ENCODE results near the gene MGMT. TPM values are rescaled to one million over a fixed set of nuclear protein-coding genes. Genes with fewer than 3 reads are reported as not detected.

MGMT gene
- total RNA-seq, 2 donors from 2014 or later = 41.1 to 50.4 TPM

DNA sequence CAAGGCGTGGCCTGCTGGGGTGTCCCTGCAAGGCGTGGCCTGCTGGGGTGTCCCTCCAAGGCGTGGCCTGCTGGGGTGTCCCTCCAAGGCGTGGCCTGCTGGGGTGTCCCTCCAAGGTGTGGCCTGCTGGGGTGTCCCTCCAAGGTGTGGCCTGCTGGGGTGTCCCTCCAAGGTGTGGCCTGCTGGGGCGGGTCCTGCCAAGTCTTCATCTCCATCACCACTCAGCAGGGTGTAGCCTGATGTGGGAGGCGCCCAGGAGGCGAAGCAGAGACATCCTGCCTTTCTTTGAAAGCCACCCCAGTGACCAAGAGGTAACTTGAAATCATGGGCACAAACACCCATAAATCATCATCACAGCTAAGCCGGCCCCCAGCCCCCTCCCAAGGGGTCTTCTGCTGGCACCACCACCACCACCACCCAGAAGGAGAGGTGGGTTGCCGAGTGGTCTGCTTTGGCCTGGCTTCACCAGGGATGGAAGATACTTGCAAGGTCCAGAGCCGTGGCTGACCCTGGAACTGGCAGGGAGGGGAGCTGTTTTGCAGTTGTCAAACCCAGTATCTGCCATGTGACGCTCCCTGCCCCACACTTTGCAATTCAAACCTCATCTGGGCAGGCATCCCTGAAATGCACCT lies 306.4 kb downstream of the MGMT start:
- Histone ChIP-seq H3K27me3 (replicated peaks; ENCODE audit: insufficient read depth) (no peaks in the 10 kb centered on the region), H3K27ac (no peak overlapping the region), H3K4me3 (no peak overlapping the region), H3K9me3 (no peaks in the 10 kb centered on the region), H3K4me1 (replicated peaks) (no peaks in the 10 kb centered on the region), H3K36me3 (no peaks in the 10 kb centered on the region)
- WGBS = 85% methylated on average over 10 of the region's 11 CpGs
- TF ChIP-seq, protein P1, sequence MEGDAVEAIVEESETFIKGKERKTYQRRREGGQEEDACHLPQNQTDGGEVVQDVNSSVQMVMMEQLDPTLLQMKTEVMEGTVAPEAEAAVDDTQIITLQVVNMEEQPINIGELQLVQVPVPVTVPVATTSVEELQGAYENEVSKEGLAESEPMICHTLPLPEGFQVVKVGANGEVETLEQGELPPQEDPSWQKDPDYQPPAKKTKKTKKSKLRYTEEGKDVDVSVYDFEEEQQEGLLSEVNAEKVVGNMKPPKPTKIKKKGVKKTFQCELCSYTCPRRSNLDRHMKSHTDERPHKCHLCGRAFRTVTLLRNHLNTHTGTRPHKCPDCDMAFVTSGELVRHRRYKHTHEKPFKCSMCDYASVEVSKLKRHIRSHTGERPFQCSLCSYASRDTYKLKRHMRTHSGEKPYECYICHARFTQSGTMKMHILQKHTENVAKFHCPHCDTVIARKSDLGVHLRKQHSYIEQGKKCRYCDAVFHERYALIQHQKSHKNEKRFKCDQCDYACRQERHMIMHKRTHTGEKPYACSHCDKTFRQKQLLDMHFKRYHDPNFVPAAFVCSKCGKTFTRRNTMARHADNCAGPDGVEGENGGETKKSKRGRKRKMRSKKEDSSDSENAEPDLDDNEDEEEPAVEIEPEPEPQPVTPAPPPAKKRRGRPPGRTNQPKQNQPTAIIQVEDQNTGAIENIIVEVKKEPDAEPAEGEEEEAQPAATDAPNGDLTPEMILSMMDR (IDR thresholded peaks at IDR 0.05) = no peak
- TF ChIP-seq POLR2AphosphoS5 (IDR thresholded peaks at IDR 0.05) (no peak), POLR2A (IDR thresholded peaks at IDR 0.05) (no peak)
- DNase-seq (ENCODE audit: low spot score) = no peak
- intact Hi-C loops (cut with DNase I) = no loop called here

GRCh38 chr10:129774082-129774735 lies 307.2 kb downstream of the MGMT start:
- no peaks in the 10 kb centered on the region for H3K27me3 ChIP-seq (replicated peaks; ENCODE audit: insufficient read depth)
- intact Hi-C loops (cut with DNase I) = no loop called here
- H3K4me1 ChIP-seq (replicated peaks) = no peaks in the 10 kb centered on the region
- no peak overlapping the region for H3K4me3 ChIP-seq
- WGBS = 92% methylated on average over 14 of the region's 14 CpGs
- H3K36me3 ChIP-seq = no peaks in the 10 kb centered on the region
- no peak for TF ChIP-seq POLR2AphosphoS5 (IDR thresholded peaks at IDR 0.05)
- TF ChIP-seq, protein P1 (IDR thresholded peaks at IDR 0.05) = no peak
- TF ChIP-seq POLR2A (IDR thresholded peaks at IDR 0.05) = no peak
- DNase-seq (ENCODE audit: low spot score) = no peak
- H3K27ac ChIP-seq = no peak overlapping the region
- no peaks in the 10 kb centered on the region for H3K9me3 ChIP-seq

- no peak overlapping the region for H3K27ac ChIP-seq
- TF ChIP-seq, protein P1 (IDR thresholded peaks at IDR 0.05) = no peak
- TF ChIP-seq POLR2AphosphoS5 (IDR thresholded peaks at IDR 0.05) = no peak
- TF ChIP-seq POLR2A (IDR thresholded peaks at IDR 0.05) = no peak
- DNase-seq (ENCODE audit: low spot score) = no peak
- intact Hi-C loops (cut with DNase I) = no loop called here
- no peaks in the 10 kb centered on the region for H3K36me3 ChIP-seq
- no peaks in the 10 kb centered on the region for H3K4me1 ChIP-seq (replicated peaks)
- H3K27me3 ChIP-seq (replicated peaks; ENCODE audit: insufficient read depth) = no peaks in the 10 kb centered on the region
- WGBS = 85% methylated on average over 13 of the region's 13 CpGs
- no peak overlapping the region for H3K4me3 ChIP-seq
- H3K9me3 ChIP-seq = no peaks in the 10 kb centered on the region
These were observed 307.8 kb downstream of the MGMT start for GRCh38 chr10:129774736-129775401.

- Histone ChIP-seq H3K4me1 (replicated peaks) (no peaks in the 10 kb centered on the region), H3K9me3 (no peaks in the 10 kb centered on the region), H3K4me3 (no peak overlapping the region), H3K27ac (no peak overlapping the region), H3K36me3 (no peaks in the 10 kb centered on the region), H3K27me3 (replicated peaks; ENCODE audit: insufficient read depth) (no peaks in the 10 kb centered on the region)
- WGBS = 79% methylated on average over 9 of the region's 9 CpGs
- intact Hi-C loops (cut with DNase I) = no loop called here
- DNase-seq (ENCODE audit: low spot score) = no peak
- TF ChIP-seq POLR2A (IDR thresholded peaks at IDR 0.05) = no peak
These were observed 308.6 kb downstream of the MGMT start for GRCh38 chr10:129775681-129776080.

GRCh38 chr10:129777687-129778086 lies 310.6 kb downstream of the MGMT start:
- no peaks in the 10 kb centered on the region for H3K4me1 ChIP-seq (replicated peaks)
- no peak overlapping the region for H3K27ac ChIP-seq
- intact Hi-C loops (cut with DNase I) = no loop called here
- TF ChIP-seq POLR2A (IDR thresholded peaks at IDR 0.05) (no peak), POLR2AphosphoS5 (IDR thresholded peaks at IDR 0.05) (no peak)
- TF ChIP-seq, protein P1 (IDR thresholded peaks at IDR 0.05) = no peak
- H3K36me3 ChIP-seq = no peaks in the 10 kb centered on the region
- no peaks in the 10 kb centered on the region for H3K9me3 ChIP-seq
- H3K4me3 ChIP-seq = no peak overlapping the region
- H3K27me3 ChIP-seq (replicated peaks; ENCODE audit: insufficient read depth) = no peaks in the 10 kb centered on the region
- DNase-seq (ENCODE audit: low spot score) = no peak
- 92% methylated on average over 19 of the region's 19 CpGs for WGBS
